NCI-H524 (cell line): Measurements from ENCODE around the gene CYP27B1.

ENCODE experiments used
- DNase-seq, 2 experiments: peaks; one replicate each; lab custom pipeline; 2025; lab: John Stamatoyannopoulos, UW

The CYP27B1 gene

GRCh38 chr12:57735952-57736740 lies 30.7 kb downstream of the CYP27B1 start:
- peak; percentile 56 to 62 for DNase-seq

GRCh38 chr12:57735198-57735855 lies 31.6 kb downstream of the CYP27B1 start:
- DNase-seq = peak; percentile 79 to 89

- DNase-seq = no peak
These were observed 32.3 kb downstream of the CYP27B1 start for GRCh38 chr12:57734591-57734990.

- no peak for DNase-seq
These were observed 33.0 kb downstream of the CYP27B1 start for GRCh38 chr12:57733928-57734327.

DNA sequence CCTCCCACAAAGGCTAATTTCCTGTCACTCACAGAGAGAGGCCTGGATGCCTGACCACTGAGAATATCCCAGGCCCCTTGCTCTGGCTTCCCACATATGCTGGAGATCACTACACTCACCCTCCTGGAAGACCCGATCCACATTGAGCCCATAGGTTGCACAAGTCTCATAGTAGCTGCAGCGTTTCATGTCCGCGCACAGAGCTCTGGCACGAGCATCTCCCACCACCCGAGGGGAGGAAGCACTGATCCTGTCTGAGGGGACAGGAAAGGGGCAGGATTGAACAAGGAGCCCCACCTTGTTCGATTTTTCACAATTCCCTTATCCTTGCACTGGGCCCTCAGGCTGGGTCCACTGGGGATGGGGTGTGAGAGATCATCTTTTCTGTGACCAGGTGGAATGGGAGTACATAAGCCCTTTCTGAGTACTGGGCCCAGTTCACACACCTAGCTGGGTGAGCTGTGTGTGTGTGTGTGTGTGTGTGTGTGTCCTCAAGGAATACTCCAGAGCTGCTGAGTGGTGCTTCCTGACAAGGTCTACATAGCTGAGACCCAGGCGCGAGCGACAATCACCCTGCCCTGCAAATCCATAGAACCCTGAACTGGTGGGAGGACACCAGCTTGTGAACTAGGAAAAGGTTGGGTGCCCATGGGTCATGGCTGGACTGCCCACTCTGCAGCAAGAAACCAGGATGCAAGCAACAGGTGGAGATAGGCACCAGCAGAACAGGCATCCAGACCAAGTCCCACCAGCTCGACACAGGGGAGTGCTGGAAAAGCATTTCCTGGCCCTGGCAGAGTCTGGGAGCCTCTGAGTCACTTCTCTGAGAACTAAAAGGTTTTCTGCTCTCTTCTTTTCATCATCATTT lies 33.9 kb downstream of the CYP27B1 start:
- no peak for DNase-seq

DNA sequence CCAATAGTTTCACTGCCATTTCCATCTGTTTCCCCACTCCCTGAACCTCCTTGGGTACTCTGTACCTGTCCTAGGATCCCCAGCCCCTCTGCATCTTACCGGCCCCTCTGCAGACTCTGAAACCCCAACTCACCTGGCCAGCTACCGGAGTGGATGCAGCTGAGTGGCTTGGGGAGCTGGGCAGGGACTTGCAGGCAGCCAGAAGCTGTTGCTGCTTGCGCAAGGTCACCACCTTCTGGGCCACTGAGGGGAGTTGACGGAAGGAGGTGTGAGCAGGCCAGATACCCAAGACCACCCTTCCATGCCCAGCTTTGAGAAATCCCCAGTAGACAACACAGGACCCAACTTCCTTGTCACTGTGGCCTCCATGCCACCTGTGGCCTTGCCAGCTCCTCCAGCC lies 34.6 kb downstream of the CYP27B1 start:
- DNase-seq = no peak

DNA sequence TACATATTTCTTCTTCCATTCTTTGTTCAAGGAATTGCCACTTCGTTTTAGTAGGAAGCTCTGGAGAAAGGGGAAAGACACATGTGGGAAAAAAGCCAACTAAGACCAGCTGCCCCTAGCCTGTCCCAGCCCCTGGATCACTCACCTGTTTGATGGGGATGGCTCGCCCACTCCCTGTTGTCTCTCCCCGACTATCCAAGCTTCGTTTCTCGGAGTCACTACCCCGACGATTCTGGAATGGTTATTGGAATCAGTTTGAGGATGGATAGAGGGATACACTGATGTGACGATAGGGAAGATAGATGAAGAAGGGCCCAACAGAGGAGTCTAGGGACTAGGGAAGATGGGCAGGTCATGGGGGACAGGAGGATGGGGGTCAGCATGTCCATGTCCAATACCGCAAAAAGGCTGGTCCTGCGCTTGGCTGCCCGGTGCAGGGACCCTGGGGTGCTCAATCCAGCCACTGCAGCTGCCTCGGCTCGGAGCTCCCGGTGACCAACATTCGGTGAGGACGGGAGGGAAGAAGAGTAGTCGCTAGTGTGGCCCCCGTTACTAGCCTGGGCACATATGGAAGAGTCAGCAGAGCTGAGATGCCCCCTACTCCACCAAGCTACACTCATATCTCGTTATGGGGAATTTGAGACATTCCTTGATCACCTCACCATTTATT lies 35.3 kb downstream of the CYP27B1 start:
- no peak for DNase-seq

DNA sequence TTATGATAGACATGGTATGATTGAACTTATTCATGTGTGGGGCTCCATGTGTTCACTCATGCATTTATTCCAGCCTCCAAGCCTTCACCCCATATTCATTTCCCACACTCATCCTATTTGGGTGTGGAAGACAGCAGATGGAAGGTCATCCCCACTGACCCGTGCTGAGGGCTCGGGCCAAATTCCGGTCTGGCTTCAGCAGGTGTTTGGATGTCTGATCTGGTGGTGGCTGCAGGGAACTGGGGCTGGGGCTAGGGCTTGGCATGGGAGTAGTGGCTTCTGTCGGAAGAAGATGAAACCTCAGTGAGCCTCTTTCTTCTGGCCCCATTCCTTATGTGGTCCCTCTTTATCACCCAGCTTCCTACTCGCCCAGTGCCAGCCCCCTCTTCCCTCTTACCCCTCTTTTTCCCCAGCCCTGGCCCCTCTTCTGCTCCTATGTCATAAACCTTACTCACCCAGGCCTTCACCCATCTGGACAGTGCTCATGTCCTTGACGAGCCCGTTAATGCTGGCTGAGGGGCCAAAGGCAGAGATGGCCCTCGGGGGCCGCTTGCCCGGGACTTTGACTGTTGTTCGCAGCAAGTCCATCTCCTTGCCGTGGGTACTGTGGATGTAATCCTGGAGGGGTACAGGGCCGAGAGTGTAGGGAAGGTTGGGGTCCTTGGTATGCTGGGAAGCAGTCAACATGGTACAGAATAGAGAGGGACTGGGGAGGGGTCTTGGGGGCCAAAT lies 36.4 kb downstream of the CYP27B1 start:
- no peak for DNase-seq

DNA sequence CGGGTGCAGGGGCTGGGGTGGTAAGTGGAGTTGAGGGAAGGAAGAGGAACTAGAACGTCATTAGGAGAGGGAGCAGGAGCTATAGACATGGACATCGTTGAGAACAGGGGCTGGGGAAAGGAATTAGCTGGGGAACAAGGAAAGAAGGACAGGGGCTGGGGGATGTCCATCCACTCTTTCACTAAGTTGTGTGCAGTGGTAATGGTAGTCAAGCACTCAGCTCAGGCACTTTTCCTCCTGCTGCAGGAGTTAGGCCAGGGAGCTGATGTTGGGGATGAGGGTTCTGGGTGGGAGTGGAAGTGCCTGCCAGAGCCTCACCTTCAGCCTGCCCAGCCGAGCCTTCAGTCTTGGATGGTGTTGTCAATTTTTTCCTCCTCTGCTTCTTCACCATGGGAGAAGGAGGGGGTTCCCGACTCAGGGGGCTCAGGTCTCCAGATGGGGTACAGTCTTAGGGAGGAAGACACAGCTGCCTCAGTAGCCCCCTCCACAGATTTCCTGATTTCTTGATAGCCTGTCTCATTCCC lies 37.5 kb downstream of the CYP27B1 start:
- DNase-seq = no peak

- DNase-seq = no peak
These were observed 39.0 kb downstream of the CYP27B1 start for GRCh38 chr12:57727758-57728395.

GRCh38 chr12:57726884-57727757 lies 39.8 kb downstream of the CYP27B1 start:
- DNase-seq = peak; percentile 28 to 64

GRCh38 chr12:57726151-57726883 lies 40.6 kb downstream of the CYP27B1 start:
- peak; percentile 71 to 85 for DNase-seq

DNA sequence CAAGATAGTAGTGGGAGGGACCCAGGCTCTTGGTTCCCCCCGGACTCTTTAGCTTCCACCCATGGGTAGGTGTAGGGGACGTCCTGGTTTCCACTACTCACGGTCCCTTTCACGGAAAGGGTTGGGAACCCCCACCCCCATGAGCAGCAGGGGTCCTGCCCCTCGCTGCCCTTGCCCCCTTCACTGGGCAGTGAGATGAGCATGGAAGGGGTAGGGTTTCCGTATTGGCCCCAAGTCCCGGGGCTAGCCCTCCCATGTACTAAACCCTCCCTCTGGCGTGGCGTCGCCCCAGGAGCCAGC lies 41.1 kb downstream of the CYP27B1 start:
- DNase-seq = no peak

DNA sequence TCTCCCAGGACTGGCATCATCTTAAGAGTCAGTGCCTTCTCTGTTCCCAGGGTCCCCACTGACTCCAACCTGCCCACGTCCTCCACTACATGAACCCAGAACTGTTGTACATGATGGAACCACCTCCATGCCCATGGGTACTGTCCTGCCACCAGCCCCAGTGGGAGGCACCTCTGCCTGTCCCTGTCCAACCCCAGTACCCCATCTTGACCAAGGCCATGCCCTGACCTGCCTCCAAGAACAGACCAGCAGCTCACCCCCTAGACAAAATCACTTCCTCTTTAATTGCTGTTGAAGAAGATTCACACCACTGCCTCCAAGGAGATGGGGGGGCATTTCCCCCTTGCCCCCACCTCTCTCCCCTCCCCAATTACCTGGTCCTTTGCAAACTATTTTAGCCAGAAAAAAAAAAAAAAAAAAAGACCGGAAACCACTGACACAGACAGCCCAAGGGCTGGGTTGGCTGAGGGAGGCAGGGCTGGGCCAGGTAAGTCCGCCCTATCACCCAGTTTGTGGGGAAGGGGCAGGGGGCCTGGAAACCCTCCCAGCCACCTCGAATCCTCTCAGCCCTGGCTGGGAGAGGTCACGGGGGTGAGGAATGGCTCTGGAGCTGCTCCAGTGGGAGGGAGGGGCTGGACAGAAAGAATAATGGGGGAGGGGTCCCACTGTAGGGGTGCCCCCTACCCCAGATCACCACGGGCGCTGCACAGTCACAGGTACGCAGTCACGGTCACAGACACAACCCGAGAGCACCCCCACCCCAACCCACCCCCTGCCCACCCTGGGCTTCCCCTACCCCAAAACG lies 41.7 kb downstream of the CYP27B1 start:
- DNase-seq = no peak

- DNase-seq = no peak
These were observed 42.6 kb downstream of the CYP27B1 start for GRCh38 chr12:57724003-57724935.

GRCh38 chr12:57723630-57723962 lies 43.3 kb downstream of the CYP27B1 start:
- no peak for DNase-seq
